LNCaP clone FGC (cell line): Measurements from ENCODE around the gene RGS8.

Experiments used
- DNase-seq: peaks from one replicate; pipeline ENCODE4 v3.0.0-alpha.2; 2011; ENCODE audit warnings: low read depth
- H3K4me3 ChIP-seq: 2 replicates; pipeline ENCODE4 v1.5.1; 2011; ENCODE audit warnings: mild to moderate bottlenecking, low read depth, low read length, control low read depth
- TF ChIP-seq, protein P1 (sequence below): IDR thresholded peaks from 2 replicates; pipeline ENCODE4 v1.5.1; 2012; ENCODE audit warnings: mild to moderate bottlenecking; ENCODE audit not compliant: control insufficient read depth, insufficient read depth; ENCODE audit errors: extremely low read depth

RGS8 gene

DNA sequence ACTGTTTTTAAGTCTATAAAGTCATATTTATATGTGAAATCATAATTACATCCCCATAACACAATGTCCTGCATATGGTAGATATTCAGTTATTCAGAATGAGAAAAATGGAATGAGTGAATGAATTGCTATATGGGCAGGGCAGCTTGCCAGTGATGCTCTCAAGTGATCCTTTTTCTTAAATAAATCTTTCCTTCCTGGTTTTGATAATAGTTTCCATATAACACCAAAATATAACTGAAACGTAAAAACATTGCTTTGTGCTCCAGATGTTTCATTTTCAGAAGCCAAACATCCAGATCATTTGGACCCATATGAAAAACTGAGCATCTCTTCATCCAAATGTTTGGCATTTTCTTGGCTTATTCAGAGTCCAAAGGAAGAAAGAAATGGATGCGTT is 30.2 kb upstream of the RGS8 start:
- TF ChIP-seq, protein P1, sequence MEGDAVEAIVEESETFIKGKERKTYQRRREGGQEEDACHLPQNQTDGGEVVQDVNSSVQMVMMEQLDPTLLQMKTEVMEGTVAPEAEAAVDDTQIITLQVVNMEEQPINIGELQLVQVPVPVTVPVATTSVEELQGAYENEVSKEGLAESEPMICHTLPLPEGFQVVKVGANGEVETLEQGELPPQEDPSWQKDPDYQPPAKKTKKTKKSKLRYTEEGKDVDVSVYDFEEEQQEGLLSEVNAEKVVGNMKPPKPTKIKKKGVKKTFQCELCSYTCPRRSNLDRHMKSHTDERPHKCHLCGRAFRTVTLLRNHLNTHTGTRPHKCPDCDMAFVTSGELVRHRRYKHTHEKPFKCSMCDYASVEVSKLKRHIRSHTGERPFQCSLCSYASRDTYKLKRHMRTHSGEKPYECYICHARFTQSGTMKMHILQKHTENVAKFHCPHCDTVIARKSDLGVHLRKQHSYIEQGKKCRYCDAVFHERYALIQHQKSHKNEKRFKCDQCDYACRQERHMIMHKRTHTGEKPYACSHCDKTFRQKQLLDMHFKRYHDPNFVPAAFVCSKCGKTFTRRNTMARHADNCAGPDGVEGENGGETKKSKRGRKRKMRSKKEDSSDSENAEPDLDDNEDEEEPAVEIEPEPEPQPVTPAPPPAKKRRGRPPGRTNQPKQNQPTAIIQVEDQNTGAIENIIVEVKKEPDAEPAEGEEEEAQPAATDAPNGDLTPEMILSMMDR: no peak
- DNase-seq: no peak
- no peak overlapping the region for H3K4me3 ChIP-seq

DNA sequence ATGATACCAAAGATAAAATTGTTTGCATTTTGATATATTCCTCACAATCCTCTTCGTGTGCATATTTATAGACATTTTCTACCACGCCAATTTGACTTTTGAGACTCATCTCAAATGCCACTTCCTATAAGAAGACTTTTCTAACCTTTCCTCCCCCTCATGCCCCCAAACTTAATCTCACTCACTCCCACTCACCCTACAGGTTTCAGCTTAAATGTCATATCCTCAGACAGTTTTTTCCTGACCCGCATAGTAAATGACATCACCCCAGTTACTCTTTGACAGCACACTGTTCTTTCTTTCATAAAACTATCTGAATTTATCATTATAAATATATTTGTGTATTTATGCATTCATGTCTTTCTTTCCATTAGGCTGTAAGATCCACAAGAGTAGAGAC is 29.6 kb upstream of the RGS8 start:
- TF ChIP-seq, protein P1: no peak
- H3K4me3 ChIP-seq: no peak overlapping the region
- no peak for DNase-seq

DNA sequence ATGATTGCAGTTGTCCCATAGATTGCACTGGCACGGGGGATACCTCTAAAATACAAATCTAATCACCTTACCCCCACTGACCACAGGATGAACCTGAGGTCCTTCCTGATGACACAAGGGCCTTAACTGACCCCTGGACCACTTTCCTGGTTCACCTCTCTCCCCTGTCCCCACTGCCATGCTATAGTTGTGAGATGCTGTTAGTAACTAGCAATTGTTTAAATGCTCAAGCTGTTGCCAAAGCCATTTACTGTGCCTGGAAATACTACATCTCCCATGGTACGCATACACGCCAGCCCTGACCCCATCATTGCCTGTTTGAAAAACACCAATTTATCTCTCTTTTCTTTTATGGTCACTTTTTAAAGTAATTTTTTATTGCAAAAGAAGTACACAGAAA is 29.1 kb upstream of the RGS8 start:
- H3K4me3 ChIP-seq: no peak overlapping the region
- TF ChIP-seq, protein P1: no peak
- DNase-seq: no peak

DNA sequence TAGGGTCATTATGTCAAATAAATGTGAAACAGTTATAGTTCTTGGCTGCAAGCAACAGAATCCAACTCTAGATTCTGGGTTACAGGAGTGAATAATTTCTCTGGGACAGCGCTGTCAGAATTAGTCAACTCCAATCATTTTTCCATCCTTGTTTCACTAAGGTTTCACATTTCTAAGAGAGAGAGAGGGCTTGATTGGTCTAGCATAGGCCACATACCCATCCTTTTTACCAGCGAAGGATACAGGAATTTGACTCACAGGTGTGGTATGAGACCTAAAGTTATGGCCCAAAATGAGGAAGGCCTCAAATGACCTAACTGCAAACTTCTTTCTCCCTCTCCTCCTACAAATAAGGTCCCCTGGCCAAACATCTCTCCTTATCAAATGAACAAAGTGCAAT is 25.5 kb upstream of the RGS8 start:
- no peak overlapping the region for H3K4me3 ChIP-seq
- TF ChIP-seq, protein P1: no peak
- no peak for DNase-seq

DNA sequence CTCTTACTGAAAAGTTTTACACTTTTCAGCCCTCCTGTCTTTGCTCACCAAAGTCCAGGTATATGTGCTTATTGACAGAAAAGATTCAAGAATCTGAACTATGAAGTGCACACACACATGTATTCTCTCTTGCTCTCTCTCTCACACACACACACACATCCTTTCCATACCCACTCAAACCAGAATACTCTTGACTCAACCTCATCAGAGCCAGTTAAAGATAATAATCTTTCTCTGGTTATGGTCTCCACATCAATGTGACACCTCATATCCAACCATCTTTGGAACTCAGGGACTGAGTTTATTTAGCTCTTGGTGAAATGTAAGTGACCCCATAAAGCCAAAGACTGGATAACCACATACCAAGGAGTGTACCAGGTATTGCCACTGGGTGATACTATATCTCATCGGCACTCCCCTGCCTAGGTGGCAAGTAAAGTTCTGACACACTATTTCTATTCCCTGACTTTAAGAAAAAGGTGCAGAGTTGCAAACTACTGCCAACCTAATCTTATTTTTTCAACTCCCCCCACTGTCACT is 24.9 kb upstream of the RGS8 start:
- TF ChIP-seq, protein P1: no peak
- H3K4me3 ChIP-seq: no peak overlapping the region
- no peak for DNase-seq

DNA sequence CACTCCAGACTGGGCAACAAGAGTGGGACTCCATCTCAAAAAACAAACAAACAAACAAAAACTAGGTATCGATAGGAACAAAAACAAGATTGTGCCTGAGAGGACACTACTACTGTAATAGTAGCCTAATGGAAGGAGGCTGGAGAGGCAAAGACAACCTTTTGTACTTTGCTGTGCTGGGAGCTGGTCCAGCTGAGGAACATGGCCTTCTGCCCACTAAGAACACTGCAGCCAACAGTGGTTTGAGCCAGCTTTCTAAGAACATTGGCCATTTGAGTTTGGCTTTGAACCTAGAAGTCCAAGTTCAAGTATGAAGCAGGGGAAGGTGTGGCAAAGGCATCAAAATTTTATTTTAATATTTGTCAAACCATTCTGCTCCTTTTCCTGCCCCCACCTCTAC is 22.7 kb upstream of the RGS8 start:
- H3K4me3 ChIP-seq: no peak overlapping the region
- TF ChIP-seq, protein P1: no peak
- peak; percentile 95 for DNase-seq

DNA sequence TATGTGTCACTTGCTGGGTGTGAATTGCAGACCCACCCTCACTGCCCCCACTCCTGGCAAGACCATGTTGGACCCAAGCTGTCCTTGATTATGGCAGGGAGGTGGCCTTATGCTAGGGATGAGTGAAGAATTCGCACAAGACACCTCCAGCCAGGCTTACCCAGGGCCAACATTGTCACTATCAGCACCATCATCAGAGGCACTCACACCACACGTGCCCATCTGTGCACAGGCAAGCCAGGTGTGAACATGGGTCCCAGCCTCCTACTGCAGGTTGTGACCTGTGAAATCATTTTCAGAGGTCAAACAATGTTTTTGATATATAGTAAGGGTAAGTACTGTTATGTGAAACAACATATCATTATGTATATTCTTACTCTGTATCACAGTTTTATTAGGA is 20.3 kb upstream of the RGS8 start:
- H3K4me3 ChIP-seq: no peak overlapping the region
- TF ChIP-seq, protein P1: no peak
- DNase-seq: no peak
